ENCODE measurements around the gene PSME3.

DNA sequence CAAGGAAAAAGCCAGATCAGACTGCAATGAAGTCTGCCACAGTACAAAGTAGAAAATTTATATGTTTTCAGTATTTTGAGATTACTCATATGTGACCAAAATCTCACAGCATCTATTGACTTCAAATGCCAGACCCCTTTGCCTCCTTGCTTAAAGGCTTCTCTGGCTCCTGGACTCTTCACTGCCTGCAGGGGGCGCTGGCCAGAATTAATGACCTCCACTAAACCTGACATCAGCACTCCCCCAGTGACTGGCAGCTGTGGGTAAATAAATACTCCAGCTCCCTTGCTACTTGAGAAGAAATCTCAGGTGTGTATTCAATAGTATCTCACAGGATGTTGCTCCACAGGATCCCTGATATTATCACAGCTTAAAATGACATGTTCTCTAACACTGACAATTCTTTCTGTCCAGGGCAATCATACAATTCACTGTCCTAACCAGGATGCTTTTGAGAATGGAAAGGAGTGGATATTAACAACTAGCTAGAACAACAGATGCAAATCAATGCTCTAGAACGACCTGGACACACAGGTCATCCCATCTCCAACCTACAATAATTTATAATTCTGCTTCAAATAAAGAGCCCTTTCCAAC lies 13.2 kb upstream of the PSME3 start:
- TF ChIP-seq, protein P1, sequence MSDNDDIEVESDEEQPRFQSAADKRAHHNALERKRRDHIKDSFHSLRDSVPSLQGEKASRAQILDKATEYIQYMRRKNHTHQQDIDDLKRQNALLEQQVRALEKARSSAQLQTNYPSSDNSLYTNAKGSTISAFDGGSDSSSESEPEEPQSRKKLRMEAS (IDR thresholded peaks at IDR 0.05): no peak
- TF ChIP-seq SIN3A (IDR thresholded peaks at IDR 0.05; ENCODE audit: low read depth): no peak
- no peak for TF ChIP-seq POLR2A (IDR thresholded peaks at IDR 0.05; ENCODE audit: borderline replicate concordance, extremely low read depth, insufficient read depth, insufficient read length)
- TF ChIP-seq EZH2 (IDR thresholded peaks at IDR 0.05): no peak
